Measurements from ENCODE around the gene SLC4A4. TPM values are rescaled to one million over a fixed set of nuclear protein-coding genes. Genes with fewer than 3 reads are reported as not detected.

Gene SLC4A4
- total RNA-seq, 4 donors from 2014 or later = 0.30 to 0.56 (median 0.34) TPM; not detected in 1

DNA sequence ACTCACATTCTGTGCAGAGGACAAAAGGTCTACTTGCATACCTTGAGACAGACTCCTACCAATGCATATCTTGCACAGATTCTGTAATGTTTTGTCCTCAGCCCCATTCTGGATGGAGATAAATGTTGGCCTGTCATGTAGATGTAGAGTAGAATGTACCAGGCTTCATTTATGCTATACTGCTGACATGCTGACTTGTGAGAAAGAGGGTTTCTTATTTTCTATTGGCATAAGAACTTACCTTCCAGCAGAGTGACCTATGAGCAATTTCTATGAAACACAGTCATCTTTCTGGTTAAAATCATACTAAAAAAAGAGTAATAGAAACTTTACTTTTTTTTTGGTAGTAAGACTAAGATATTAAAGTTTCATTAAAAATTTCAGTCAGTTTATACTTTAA, 17.2 kb downstream of the SLC4A4 start:
- Histone ChIP-seq H3K4me3 (no peak overlapping the region), H3K4me1 (no peaks in the 10 kb centered on the region), H3K36me3 (no peaks in the 10 kb centered on the region), H3K27me3 (no peaks in the 10 kb centered on the region), H3K9me3 (no peaks in the 10 kb centered on the region), H3K27ac (no peak overlapping the region)
- DNase-seq (ENCODE audit: low spot score in 2 of 2) = no peak
- TF ChIP-seq POLR2AphosphoS5 (IDR thresholded peaks at IDR 0.05) = no peak
- TF ChIP-seq, protein P1, sequence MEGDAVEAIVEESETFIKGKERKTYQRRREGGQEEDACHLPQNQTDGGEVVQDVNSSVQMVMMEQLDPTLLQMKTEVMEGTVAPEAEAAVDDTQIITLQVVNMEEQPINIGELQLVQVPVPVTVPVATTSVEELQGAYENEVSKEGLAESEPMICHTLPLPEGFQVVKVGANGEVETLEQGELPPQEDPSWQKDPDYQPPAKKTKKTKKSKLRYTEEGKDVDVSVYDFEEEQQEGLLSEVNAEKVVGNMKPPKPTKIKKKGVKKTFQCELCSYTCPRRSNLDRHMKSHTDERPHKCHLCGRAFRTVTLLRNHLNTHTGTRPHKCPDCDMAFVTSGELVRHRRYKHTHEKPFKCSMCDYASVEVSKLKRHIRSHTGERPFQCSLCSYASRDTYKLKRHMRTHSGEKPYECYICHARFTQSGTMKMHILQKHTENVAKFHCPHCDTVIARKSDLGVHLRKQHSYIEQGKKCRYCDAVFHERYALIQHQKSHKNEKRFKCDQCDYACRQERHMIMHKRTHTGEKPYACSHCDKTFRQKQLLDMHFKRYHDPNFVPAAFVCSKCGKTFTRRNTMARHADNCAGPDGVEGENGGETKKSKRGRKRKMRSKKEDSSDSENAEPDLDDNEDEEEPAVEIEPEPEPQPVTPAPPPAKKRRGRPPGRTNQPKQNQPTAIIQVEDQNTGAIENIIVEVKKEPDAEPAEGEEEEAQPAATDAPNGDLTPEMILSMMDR (IDR thresholded peaks at IDR 0.05) = no peak
- TF ChIP-seq POLR2A (IDR thresholded peaks at IDR 0.05) = no peak
- no peak for TF ChIP-seq EP300 (IDR thresholded peaks at IDR 0.05)

DNA sequence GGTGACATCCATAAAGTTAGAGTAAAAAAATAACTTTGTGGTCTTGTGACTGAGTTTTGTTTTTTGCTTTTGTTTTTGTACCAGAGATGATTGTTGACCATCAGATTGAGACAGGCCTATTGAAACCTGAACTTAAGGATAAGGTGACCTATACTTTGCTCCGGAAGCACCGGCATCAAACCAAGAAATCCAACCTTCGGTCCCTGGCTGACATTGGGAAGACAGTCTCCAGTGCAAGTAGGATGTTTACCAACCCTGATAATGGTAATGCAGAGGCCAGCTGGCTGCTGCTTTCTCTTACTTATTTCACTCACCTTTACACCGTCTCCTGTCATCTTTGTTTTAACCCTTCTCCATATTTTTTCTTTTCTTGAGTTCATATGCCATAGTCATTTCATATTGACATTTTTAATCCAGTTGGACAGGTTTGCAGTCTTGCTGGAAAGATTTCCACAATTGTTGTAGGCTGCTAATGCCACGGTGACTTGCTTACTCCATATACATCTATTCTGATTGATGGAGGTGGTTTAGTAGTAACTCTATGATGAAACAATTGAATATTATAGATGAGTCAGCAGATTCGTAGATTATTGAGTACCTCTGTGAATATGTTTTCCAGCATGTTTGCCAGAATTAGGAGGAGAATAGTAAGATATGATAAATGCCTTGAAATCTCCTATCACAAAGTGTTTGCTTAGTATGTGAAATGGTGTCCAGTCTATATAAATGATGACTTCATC, 18.3 kb downstream of the SLC4A4 start:
- TF ChIP-seq, protein P1 (IDR thresholded peaks at IDR 0.05) = no peak
- TF ChIP-seq POLR2A (IDR thresholded peaks at IDR 0.05) (no peak), EP300 (IDR thresholded peaks at IDR 0.05) (no peak), POLR2AphosphoS5 (IDR thresholded peaks at IDR 0.05) (no peak)
- no peak overlapping the region for H3K4me3 ChIP-seq
- H3K27ac ChIP-seq = no peak overlapping the region
- no peaks in the 10 kb centered on the region for H3K27me3 ChIP-seq
- H3K4me1 ChIP-seq = no peaks in the 10 kb centered on the region
- WGBS = 88% methylated on average over 6 of the region's 6 CpGs
- no peaks in the 10 kb centered on the region for H3K9me3 ChIP-seq
- no peak for DNase-seq (ENCODE audit: low spot score in 2 of 2)
- no peaks in the 10 kb centered on the region for H3K36me3 ChIP-seq

DNA sequence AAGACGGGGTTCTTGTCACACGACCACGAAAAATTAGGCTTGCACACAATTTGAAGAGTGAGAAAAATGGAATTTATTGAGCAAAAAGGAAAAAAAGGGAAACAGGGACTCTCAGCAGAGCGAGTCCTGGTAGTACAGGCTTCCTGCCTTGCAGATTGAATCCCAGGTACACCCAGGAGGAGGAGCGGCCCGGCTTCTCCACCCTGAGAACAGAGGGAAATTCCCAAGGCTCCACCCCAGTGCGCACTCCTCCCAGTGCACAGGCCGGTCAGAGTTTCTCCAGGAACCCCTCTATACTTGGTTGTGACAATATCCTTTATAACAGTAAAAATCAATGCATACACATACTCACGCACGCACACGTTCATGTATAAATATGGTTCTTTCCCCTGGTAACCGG, 22.0 kb downstream of the SLC4A4 start:
- Histone ChIP-seq H3K36me3 (no peaks in the 10 kb centered on the region), H3K4me1 (no peaks in the 10 kb centered on the region), H3K27me3 (no peaks in the 10 kb centered on the region), H3K9me3 (no peaks in the 10 kb centered on the region), H3K27ac (no peak overlapping the region), H3K4me3 (no peak overlapping the region)
- DNase-seq (ENCODE audit: low spot score in 2 of 2) = no peak
- TF ChIP-seq POLR2AphosphoS5 (IDR thresholded peaks at IDR 0.05) (no peak), EP300 (IDR thresholded peaks at IDR 0.05) (no peak), POLR2A (IDR thresholded peaks at IDR 0.05) (no peak)
- TF ChIP-seq, protein P1 (IDR thresholded peaks at IDR 0.05) = no peak
- WGBS = 61% methylated on average over 12 of the region's 12 CpGs

DNA sequence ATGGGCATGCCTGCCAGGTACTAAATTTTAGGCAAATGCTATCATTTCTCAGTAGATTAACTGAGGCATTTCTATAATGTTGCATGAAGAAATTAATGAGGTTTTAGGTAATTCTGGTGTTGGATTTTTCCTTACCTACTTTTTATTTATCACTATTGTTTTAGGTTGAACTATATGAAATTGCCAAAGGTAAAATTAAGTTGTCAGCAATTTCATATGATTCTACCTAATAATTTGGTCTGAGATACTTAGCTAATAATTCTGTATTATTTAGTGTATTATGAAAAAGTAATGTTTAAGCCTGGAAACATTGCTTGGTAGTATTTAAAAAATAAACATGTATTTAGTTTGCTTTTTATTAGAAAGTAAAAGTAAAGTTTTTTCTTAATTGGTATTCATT, 22.7 kb downstream of the SLC4A4 start:
- no peak for DNase-seq (ENCODE audit: low spot score in 2 of 2)
- H3K27ac ChIP-seq = no peak overlapping the region
- H3K4me1 ChIP-seq = no peaks in the 10 kb centered on the region
- no peak overlapping the region for H3K4me3 ChIP-seq
- no peaks in the 10 kb centered on the region for H3K27me3 ChIP-seq
- no peak for TF ChIP-seq POLR2A (IDR thresholded peaks at IDR 0.05)
- TF ChIP-seq EP300 (IDR thresholded peaks at IDR 0.05) = no peak
- TF ChIP-seq, protein P1 (IDR thresholded peaks at IDR 0.05) = no peak
- no peak for TF ChIP-seq POLR2AphosphoS5 (IDR thresholded peaks at IDR 0.05)
- H3K9me3 ChIP-seq = no peaks in the 10 kb centered on the region
- no peaks in the 10 kb centered on the region for H3K36me3 ChIP-seq

DNA sequence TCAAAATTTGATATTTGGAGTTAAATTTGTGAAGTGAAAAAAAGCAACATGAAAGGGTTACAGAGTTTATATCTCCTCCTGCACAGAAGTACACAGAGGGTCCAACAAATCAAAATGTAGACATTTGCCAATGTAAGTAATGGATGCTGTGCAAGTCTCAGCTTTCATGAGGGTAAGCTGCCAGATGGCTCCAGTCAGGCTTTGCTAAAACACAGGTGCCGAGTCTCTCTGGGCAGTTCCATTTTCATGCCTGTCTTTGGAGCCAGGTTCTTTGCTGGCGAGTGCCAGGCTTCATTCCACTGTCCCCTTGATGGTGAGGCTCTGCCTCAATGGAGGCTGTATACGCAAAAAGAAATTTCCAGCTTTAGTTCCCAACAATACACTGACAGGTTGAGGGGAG, 27.9 kb downstream of the SLC4A4 start:
- H3K4me1 ChIP-seq = no peaks in the 10 kb centered on the region
- no peak overlapping the region for H3K27ac ChIP-seq
- no peak overlapping the region for H3K4me3 ChIP-seq
- no peaks in the 10 kb centered on the region for H3K27me3 ChIP-seq
- TF ChIP-seq POLR2AphosphoS5 (IDR thresholded peaks at IDR 0.05) = no peak
- no peak for TF ChIP-seq POLR2A (IDR thresholded peaks at IDR 0.05)
- no peak for TF ChIP-seq EP300 (IDR thresholded peaks at IDR 0.05)
- TF ChIP-seq, protein P1 (IDR thresholded peaks at IDR 0.05) = no peak
- no peak for DNase-seq (ENCODE audit: low spot score in 2 of 2)
- no peaks in the 10 kb centered on the region for H3K36me3 ChIP-seq
- 74% methylated on average over 3 of the region's 3 CpGs for WGBS
- H3K9me3 ChIP-seq = no peaks in the 10 kb centered on the region

Measured in suprapubic skin (tissue), 4 donors.